PFSK-1 (cell line): ENCODE results near the gene YIF1A.

Experiments used
- POLR2AphosphoS5 ChIP-seq: IDR thresholded peaks from 2 replicates; pipeline ENCODE4 v1.6.1; 2012; ENCODE audit warnings: low read depth, mild to moderate bottlenecking, control low read depth, low read length, moderate library complexity
- REST ChIP-seq, 2 experiments: IDR thresholded peaks; 2 replicates each; pipeline versions ENCODE4 v1.6.1 to v1.8.0; 2011 to 2012; ENCODE audit warnings: low read depth in 2 of 2, low read length in 2 of 2, control low read depth in 1 of 2, inconsistent platforms in 1 of 2, mild to moderate bottlenecking in 1 of 2, moderate library complexity in 1 of 2; ENCODE audit not compliant: insufficient read depth in 1 of 2
- TAF1 ChIP-seq: IDR thresholded peaks from 2 replicates; pipeline ENCODE4 v1.6.1; 2012; ENCODE audit warnings: low read length, control low read depth, borderline replicate concordance; ENCODE audit not compliant: insufficient read depth

- TF ChIP-seq TAF1, result no peak
- TF ChIP-seq REST (IDR thresholded peaks at IDR 0.05; ENCODE audit: insufficient read depth in 1 of 2, low read depth in 2 of 2, low read length in 2 of 2), result no peak
- TF ChIP-seq POLR2AphosphoS5, result no peak
Measured at GRCh38 chr11:66315498-66315885, 26.5 kb upstream of the YIF1A start.
